Measurements from ENCODE around the gene LBHD2. TPM values are rescaled to one million over a fixed set of nuclear protein-coding genes. Genes with fewer than 3 reads are reported as not detected.

The LBHD2 gene
- total and polyA plus RNA-seq, 4 donors = 0.44 to 2.1 (median 1.2) TPM; not detected in 1

- WGBS (ENCODE audit: insufficient coverage) = 92% methylated on average over 4 of the region's 5 CpGs
- Histone ChIP-seq H3K4me3 (ENCODE audit: low read depth, low read length) (no peak overlapping the region), H3K27ac (ENCODE audit: low read depth, low read length) (no peak overlapping the region), H3K27me3 (ENCODE audit: control insufficient read depth, insufficient read depth, low read length) (peaks cover 36% of the 10 kb centered on the region), H3K36me3 (ENCODE audit: control insufficient read depth, insufficient read depth, low read length) (peaks cover 4% of the 10 kb centered on the region), H3K9me3 (ENCODE audit: control insufficient read depth, insufficient read depth, low read length) (no peaks in the 10 kb centered on the region), H3K4me1 (ENCODE audit: control insufficient read depth, insufficient read depth, low read length) (peaks cover 66% of the 10 kb centered on the region)
- DNase-seq (ENCODE audit: low read depth in 4 of 6, low spot score in 6 of 6) = no peak
These were observed 40.5 kb downstream of the LBHD2 start for GRCh38 chr14:103124501-103125001.

- H3K4me3 ChIP-seq (ENCODE audit: low read depth, low read length) = no peak overlapping the region
- WGBS (ENCODE audit: insufficient coverage) = 95% methylated on average over 13 of the region's 13 CpGs
- H3K27ac ChIP-seq (ENCODE audit: low read depth, low read length) = no peak overlapping the region
- H3K27me3 ChIP-seq (ENCODE audit: control insufficient read depth, insufficient read depth, low read length) = peaks cover 36% of the 10 kb centered on the region
- H3K36me3 ChIP-seq (ENCODE audit: control insufficient read depth, insufficient read depth, low read length) = peaks cover 10% of the 10 kb centered on the region
- H3K9me3 ChIP-seq (ENCODE audit: control insufficient read depth, insufficient read depth, low read length) = no peaks in the 10 kb centered on the region
- DNase-seq (ENCODE audit: low read depth in 4 of 6, low spot score in 6 of 6) = no peak
- peaks cover 66% of the 10 kb centered on the region for H3K4me1 ChIP-seq (ENCODE audit: control insufficient read depth, insufficient read depth, low read length)
These were observed 41.4 kb downstream of the LBHD2 start for GRCh38 chr14:103125098-103126070.

GRCh38 chr14:103126088-103126872 is 42.3 kb downstream of the LBHD2 start:
- Histone ChIP-seq H3K4me1 (ENCODE audit: control insufficient read depth, insufficient read depth, low read length) (peaks cover 71% of the 10 kb centered on the region), H3K9me3 (ENCODE audit: control insufficient read depth, insufficient read depth, low read length) (no peaks in the 10 kb centered on the region), H3K4me3 (ENCODE audit: low read depth, low read length) (no peak overlapping the region), H3K36me3 (ENCODE audit: control insufficient read depth, insufficient read depth, low read length) (peaks cover 13% of the 10 kb centered on the region), H3K27ac (ENCODE audit: low read depth, low read length) (no peak overlapping the region), H3K27me3 (ENCODE audit: control insufficient read depth, insufficient read depth, low read length) (peaks cover 36% of the 10 kb centered on the region)
- DNase-seq (ENCODE audit: low read depth in 4 of 6, low spot score in 6 of 6) = no peak
- WGBS (ENCODE audit: insufficient coverage) = 61% methylated on average over 22 of the region's 22 CpGs

DNA sequence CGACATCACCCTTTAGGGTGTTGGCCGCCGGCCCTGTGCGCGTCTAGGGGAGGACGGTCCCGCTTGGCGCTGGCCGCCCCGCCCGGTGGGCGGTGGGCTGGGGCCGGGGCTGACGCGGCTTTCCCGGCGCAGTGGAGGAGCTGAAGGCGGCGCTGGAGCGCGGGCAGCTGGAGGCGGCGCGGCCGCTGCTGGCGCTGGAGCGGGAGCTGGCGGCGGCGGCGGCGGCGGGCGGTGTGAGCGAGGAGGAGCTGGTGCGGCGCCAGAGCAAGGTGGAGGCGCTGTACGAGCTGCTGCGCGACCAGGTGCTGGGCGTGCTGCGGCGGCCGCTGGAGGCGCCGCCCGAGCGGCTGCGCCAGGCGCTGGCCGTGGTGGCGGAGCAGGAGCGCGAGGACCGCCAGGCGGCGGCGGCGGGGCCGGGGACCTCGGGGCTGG is 42.9 kb downstream of the LBHD2 start:
- peaks cover 36% of the 10 kb centered on the region for H3K27me3 ChIP-seq (ENCODE audit: control insufficient read depth, insufficient read depth, low read length)
- H3K9me3 ChIP-seq (ENCODE audit: control insufficient read depth, insufficient read depth, low read length) = no peaks in the 10 kb centered on the region
- WGBS (ENCODE audit: insufficient coverage) = under 1% methylated on average over 62 of the region's 62 CpGs
- H3K27ac ChIP-seq (ENCODE audit: low read depth, low read length) = no peak overlapping the region
- H3K4me1 ChIP-seq (ENCODE audit: control insufficient read depth, insufficient read depth, low read length) = peaks cover 65% of the 10 kb centered on the region
- peaks cover 18% of the 10 kb centered on the region for H3K36me3 ChIP-seq (ENCODE audit: control insufficient read depth, insufficient read depth, low read length)
- peak in 2 of 6 donors; percentile 81 to 88 for DNase-seq (ENCODE audit: low read depth in 4 of 6, low spot score in 6 of 6)
- H3K4me3 ChIP-seq (ENCODE audit: low read depth, low read length) = no peak overlapping the region

- Histone ChIP-seq H3K27ac (ENCODE audit: low read depth, low read length) (no peak overlapping the region), H3K27me3 (ENCODE audit: control insufficient read depth, insufficient read depth, low read length) (peaks cover 33% of the 10 kb centered on the region), H3K4me1 (ENCODE audit: control insufficient read depth, insufficient read depth, low read length) (peaks cover 60% of the 10 kb centered on the region), H3K4me3 (ENCODE audit: low read depth, low read length) (peak overlapping the region; percentile 9), H3K9me3 (ENCODE audit: control insufficient read depth, insufficient read depth, low read length) (no peaks in the 10 kb centered on the region), H3K36me3 (ENCODE audit: control insufficient read depth, insufficient read depth, low read length) (peaks cover 23% of the 10 kb centered on the region)
- 18% methylated on average over 39 of the region's 39 CpGs for WGBS (ENCODE audit: insufficient coverage)
- no peak for DNase-seq (ENCODE audit: low read depth in 4 of 6, low spot score in 6 of 6)
These were observed 43.3 kb downstream of the LBHD2 start for GRCh38 chr14:103127356-103127755.

DNA sequence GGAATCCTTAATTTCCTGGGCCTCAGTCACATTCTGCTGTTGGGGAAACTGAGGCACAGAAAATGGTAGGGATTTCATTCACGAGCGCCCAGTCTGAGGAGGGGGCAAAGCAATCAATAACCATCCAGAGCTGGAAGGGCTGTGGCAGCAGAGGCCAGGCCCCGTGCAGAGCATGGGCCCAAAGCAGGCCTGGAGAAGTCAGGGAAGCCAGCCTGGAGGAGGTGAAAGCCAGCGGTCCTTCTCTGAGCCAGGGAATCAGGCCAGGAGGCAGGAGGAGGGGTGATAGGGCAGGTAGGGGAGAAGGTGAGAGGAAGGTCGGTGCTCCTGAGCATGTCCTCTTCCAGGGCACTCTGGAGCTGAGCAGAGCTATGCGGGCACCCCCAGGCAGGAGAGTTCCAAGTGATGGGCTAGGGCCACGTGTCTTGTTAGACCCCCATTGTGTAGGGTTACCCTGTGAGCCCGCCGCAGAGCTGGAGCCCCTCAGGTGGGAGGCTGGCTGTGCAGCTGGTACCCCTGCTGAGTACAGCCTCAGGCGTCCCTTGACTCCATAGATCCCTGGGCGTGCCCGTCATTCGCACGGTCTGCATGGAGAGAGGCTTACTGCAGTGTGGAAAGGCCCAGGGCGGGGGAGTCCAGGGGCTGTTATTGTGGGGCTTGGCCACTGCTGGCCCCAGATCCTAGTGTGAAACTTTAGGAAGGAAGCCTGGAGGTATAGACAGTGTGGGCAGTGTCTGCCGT is 44.0 kb downstream of the LBHD2 start:
- peaks cover 26% of the 10 kb centered on the region for H3K27me3 ChIP-seq (ENCODE audit: control insufficient read depth, insufficient read depth, low read length)
- H3K36me3 ChIP-seq (ENCODE audit: control insufficient read depth, insufficient read depth, low read length) = peaks cover 28% of the 10 kb centered on the region
- no peaks in the 10 kb centered on the region for H3K9me3 ChIP-seq (ENCODE audit: control insufficient read depth, insufficient read depth, low read length)
- WGBS (ENCODE audit: insufficient coverage) = 83% methylated on average over 15 of the region's 16 CpGs
- H3K27ac ChIP-seq (ENCODE audit: low read depth, low read length) = no peak overlapping the region
- H3K4me3 ChIP-seq (ENCODE audit: low read depth, low read length) = no peak overlapping the region
- peaks cover 53% of the 10 kb centered on the region for H3K4me1 ChIP-seq (ENCODE audit: control insufficient read depth, insufficient read depth, low read length)
- DNase-seq (ENCODE audit: low read depth in 4 of 6, low spot score in 6 of 6) = no peak

- DNase-seq (ENCODE audit: low read depth in 4 of 6, low spot score in 6 of 6) = no peak
- H3K4me3 ChIP-seq (ENCODE audit: low read depth, low read length) = no peak overlapping the region
- WGBS (ENCODE audit: insufficient coverage) = 69% methylated on average over 13 of the region's 13 CpGs
These were observed 44.8 kb downstream of the LBHD2 start for GRCh38 chr14:103128631-103129300.

DNA sequence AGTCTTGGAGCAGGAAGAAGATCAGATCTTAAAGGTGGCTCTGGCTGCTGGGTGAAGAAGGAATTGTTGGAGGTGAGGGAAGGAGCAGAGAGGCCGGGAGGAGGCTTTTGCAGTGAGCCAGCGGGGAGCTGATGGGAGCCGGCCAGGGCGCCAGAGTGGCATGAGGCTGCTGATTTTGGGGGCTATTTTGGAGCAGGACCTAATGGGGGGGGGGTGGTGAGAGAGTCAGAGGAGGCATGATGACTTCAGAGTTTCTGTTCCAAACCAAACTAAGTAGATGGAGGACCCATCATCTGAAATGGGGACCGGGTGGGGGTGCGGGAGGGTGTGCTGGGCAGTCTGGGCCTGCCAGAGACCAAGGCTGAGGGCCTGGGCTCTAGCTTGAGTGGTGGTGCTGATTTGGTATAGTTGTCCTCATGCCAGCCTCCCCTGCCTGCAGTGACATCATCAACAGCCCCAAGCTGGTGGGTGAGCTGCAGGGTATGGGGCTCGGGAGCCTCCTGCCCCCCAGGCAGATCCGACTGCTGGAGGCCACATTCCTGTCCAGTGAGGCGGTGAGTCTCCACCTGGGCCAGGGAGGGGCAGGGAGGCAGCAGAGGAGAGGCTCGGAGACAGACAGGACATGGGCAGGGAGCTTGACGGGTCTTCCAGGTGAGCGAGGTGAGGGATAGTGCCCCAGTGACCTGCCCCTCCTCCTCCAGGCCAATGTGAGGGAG is 45.4 kb downstream of the LBHD2 start:
- no peaks in the 10 kb centered on the region for H3K9me3 ChIP-seq (ENCODE audit: control insufficient read depth, insufficient read depth, low read length)
- 91% methylated on average over 10 of the region's 12 CpGs for WGBS (ENCODE audit: insufficient coverage)
- H3K4me1 ChIP-seq (ENCODE audit: control insufficient read depth, insufficient read depth, low read length) = peaks cover 40% of the 10 kb centered on the region
- peaks cover 17% of the 10 kb centered on the region for H3K27me3 ChIP-seq (ENCODE audit: control insufficient read depth, insufficient read depth, low read length)
- no peak for DNase-seq (ENCODE audit: low read depth in 4 of 6, low spot score in 6 of 6)
- no peak overlapping the region for H3K4me3 ChIP-seq (ENCODE audit: low read depth, low read length)
- no peak overlapping the region for H3K27ac ChIP-seq (ENCODE audit: low read depth, low read length)
- peaks cover 42% of the 10 kb centered on the region for H3K36me3 ChIP-seq (ENCODE audit: control insufficient read depth, insufficient read depth, low read length)

More at GRCh38 chr14:103128631-103129300, 44.8 kb downstream of the LBHD2 start:
- Histone ChIP-seq H3K9me3 (ENCODE audit: control insufficient read depth, insufficient read depth, low read length) (no peaks in the 10 kb centered on the region), H3K4me1 (ENCODE audit: control insufficient read depth, insufficient read depth, low read length) (peaks cover 47% of the 10 kb centered on the region), H3K27me3 (ENCODE audit: control insufficient read depth, insufficient read depth, low read length) (peaks cover 24% of the 10 kb centered on the region), H3K36me3 (ENCODE audit: control insufficient read depth, insufficient read depth, low read length) (peaks cover 35% of the 10 kb centered on the region), H3K27ac (ENCODE audit: low read depth, low read length) (no peak overlapping the region)

Data from spinal cord (tissue), 10 donors.